Body of pancreas (tissue), 4 donors: Measurements from ENCODE around the gene LIPT2.

Experiments
- POLR2A ChIP-seq, 3 donors: fragments of 450-650 bp; IDR thresholded peaks; one replicate each; pipeline ENCODE4 v1.6.1; 2016; ENCODE audit warnings: antibody characterized with exemption in 3 of 3, mild to moderate bottlenecking in 2 of 3
- TF ChIP-seq, protein P1 (sequence below), 7 experiments: fragments of 450-650 bp in 4 of 7; fragments of 200-600 bp in 3 of 7; sonication (generic) in 3 of 7; IDR thresholded peaks; one replicate each; pipeline ENCODE4 v1.5.1; 2016 to 2019; ENCODE audit warnings: antibody characterized with exemption in 7 of 7

DNA sequence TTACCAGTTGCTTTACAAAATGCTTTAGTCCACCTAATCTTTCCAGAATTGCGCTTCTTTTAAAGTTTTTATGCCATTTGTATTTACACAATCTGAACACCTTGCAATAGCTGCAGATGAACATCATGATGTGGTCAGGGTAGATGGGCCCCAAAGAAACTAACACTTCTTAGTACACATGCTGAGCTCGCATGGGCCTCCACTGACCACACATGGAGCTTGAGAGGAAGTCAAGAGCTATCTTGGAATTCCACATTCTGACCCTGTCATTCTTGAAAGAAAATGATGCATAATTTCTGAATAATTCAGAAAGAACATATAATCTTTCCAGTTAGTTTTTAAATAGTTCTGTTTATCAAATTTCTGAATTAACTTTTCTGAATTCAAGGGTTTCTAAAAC lies 7.7 kb downstream of the LIPT2 start:
- TF ChIP-seq, protein P1, sequence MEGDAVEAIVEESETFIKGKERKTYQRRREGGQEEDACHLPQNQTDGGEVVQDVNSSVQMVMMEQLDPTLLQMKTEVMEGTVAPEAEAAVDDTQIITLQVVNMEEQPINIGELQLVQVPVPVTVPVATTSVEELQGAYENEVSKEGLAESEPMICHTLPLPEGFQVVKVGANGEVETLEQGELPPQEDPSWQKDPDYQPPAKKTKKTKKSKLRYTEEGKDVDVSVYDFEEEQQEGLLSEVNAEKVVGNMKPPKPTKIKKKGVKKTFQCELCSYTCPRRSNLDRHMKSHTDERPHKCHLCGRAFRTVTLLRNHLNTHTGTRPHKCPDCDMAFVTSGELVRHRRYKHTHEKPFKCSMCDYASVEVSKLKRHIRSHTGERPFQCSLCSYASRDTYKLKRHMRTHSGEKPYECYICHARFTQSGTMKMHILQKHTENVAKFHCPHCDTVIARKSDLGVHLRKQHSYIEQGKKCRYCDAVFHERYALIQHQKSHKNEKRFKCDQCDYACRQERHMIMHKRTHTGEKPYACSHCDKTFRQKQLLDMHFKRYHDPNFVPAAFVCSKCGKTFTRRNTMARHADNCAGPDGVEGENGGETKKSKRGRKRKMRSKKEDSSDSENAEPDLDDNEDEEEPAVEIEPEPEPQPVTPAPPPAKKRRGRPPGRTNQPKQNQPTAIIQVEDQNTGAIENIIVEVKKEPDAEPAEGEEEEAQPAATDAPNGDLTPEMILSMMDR (IDR thresholded peaks at IDR 0.05), result no peak
- TF ChIP-seq POLR2A (IDR thresholded peaks at IDR 0.05), result no peak
